Esophagus mucosa (tissue), 1 donor: ENCODE results near the gene DEF6. TPM values are rescaled to one million over a fixed set of nuclear protein-coding genes. Genes with fewer than 3 reads are reported as not detected.

ENCODE experiments used
- total RNA-seq: library from RNA; stranded (reverse); gene quantifications from one replicate; pipeline ENCODE4 v1.2.4, GENCODE V29; 2023
- donor health status: DM: yes; HTN: yes; CAD: no.

DEF6 gene
- total RNA-seq, 1 donor from 2014 or later, result 27.3 TPM

Other genes starting within 250 kb of the DEF6 start
- not detected for gene TCP11, start 156.5 kb upstream of the DEF6 start, total RNA-seq
- 0.12 TPM for gene SCUBE3, start 83.9 kb upstream of the DEF6 start, total RNA-seq
- 14.3 TPM for gene ZNF76, start 38.1 kb upstream of the DEF6 start, total RNA-seq
- gene PPARD, start 44.7 kb downstream of the DEF6 start, total RNA-seq, result 38.5 TPM
- gene FANCE, start 154.5 kb downstream of the DEF6 start, total RNA-seq, result 10.4 TPM
- 1,723 TPM for gene RPL10A, start 170.6 kb downstream of the DEF6 start, total RNA-seq
- gene TEAD3, start 199.3 kb downstream of the DEF6 start, total RNA-seq, result 21.7 TPM
- gene TULP1, start 215.1 kb downstream of the DEF6 start, total RNA-seq, result not detected